ENCODE measurements around the gene NOC2L. TPM values are rescaled to one million over a fixed set of nuclear protein-coding genes. Genes with fewer than 3 reads are reported as not detected.
"Not testable (repeated sequence)": the region's sequence is repeated elsewhere in the genome, so short reads cannot be mapped to it uniquely, and the experiment has no call there.

NOC2L gene
- total RNA-seq, 1 donor from 2014 or later = 69.8 TPM

DNA sequence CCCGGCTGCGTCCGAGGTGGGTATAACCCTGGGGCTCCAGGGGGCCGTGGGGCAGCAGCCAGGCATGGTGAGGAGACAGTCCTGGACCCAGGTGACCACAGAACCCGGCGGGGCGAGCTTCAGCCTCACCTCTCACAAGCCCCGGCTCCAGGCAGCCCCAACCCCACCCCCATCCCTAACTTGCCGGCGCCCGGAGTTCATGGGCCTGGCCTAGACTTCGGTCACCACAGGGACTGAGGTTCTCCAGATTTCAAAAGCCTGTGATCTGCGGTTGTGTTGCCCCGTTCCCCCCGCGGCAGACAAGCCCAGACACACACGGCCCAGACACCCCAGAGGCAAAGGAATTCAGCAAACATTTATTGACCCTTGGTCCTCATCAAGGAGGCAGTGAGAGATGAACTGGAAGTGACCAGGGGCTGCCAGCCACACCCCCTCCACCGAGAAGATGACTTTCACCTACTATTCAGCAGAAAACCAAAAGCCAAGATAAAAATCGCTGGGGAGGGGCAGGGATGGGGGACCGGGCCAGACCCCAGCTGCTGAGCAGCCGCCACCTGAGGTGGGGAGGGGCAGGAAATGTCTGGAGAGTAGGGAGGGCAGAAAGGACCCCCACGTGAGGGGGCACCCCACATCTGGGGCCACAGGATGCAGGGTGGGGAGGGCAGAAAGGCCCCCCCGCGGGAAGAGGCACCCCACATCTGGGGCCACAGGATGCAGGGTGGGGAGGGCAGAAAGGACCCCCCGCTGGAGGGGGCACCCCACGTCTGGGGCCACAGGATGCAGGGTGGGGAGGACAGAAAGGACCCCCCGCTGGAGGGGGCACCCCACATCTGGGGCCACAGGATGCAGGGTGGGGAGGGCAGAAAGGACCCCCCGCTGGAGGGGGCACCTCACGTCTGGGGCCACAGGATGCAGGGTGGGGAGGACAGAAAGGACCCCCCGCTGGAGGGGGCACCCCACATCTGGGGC lies 36.9 kb upstream of the NOC2L start:
- peaks cover 11% of the 10 kb centered on the region for H3K9me3 Mint-ChIP-seq
- H3K4me3 Mint-ChIP-seq = peak overlapping the region; percentile 48
- TF ChIP-seq, protein P1, sequence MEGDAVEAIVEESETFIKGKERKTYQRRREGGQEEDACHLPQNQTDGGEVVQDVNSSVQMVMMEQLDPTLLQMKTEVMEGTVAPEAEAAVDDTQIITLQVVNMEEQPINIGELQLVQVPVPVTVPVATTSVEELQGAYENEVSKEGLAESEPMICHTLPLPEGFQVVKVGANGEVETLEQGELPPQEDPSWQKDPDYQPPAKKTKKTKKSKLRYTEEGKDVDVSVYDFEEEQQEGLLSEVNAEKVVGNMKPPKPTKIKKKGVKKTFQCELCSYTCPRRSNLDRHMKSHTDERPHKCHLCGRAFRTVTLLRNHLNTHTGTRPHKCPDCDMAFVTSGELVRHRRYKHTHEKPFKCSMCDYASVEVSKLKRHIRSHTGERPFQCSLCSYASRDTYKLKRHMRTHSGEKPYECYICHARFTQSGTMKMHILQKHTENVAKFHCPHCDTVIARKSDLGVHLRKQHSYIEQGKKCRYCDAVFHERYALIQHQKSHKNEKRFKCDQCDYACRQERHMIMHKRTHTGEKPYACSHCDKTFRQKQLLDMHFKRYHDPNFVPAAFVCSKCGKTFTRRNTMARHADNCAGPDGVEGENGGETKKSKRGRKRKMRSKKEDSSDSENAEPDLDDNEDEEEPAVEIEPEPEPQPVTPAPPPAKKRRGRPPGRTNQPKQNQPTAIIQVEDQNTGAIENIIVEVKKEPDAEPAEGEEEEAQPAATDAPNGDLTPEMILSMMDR (IDR thresholded peaks at IDR 0.05; ENCODE audit: unreplicated experiment) = no peak
- peaks cover 4% of the 10 kb centered on the region for H3K36me3 Mint-ChIP-seq
- no peak for DNase-seq (ENCODE audit: low spot score in 2 of 2, unreplicated experiment in 2 of 2)
- peak overlapping the region; percentile 70 for H3K27ac Mint-ChIP-seq
- peaks cover 15% of the 10 kb centered on the region for H3K27me3 Mint-ChIP-seq (ENCODE audit: low read depth)
- peaks cover 16% of the 10 kb centered on the region for H3K4me1 Mint-ChIP-seq

DNA sequence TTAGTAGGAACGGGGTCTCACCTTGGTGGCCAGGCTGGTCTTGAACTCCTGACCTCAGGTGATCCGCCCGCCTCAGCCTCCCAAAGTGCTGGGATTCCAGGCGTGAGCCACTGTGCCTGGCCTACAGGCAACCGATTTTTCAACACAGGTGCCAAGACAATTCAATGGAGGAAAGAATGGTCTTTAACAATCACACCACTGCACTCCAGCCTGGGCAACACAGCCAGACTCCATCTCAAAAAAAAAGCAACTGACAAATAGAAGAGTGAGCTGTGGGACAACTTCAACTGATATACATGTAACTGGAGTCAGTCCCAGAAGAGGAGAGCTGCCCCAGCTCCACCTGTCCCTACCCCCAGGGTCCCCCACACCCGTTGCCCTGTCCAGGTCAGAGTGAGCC lies 35.5 kb upstream of the NOC2L start:
- Mint-ChIP-seq H3K4me1 (peaks cover 14% of the 10 kb centered on the region), H3K27ac (peak overlapping the region; percentile 50), H3K9me3 (peaks cover 11% of the 10 kb centered on the region), H3K27me3 (ENCODE audit: low read depth) (peaks cover 20% of the 10 kb centered on the region)
- not testable (repeated sequence) for DNase-seq (ENCODE audit: low spot score in 2 of 2, unreplicated experiment in 2 of 2); H3K4me3 Mint-ChIP-seq; H3K36me3 Mint-ChIP-seq

DNA sequence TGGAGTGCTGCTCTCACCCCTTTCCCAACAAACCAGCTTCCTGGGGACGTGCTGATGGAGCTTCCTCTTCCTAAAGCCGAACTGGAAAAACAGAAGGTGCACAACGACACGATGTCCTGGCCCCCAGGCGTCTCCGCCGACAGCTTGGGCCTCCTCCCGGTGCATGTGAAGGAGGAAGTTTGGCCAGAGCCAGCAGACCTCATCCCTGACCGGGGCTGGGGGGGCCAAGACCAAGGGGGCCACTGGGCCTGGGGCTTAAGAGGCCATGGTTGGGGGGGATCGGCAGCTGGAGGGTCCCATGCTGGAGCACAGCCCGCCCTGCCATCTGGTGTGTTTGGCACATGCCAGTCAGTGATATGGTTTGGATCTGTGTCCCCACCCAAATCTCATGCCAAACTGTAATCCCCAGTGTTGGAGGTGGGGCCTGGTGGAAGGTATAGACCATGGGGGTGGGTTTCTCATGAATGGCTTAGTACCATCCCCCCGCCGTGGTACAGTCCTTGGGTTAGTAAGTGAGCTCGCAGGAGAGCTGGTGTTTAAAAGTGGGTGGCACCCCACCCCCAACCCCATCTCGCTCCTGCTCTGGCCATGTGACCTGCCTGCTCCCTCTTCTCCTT lies 34.4 kb upstream of the NOC2L start:
- Mint-ChIP-seq H3K27me3 (ENCODE audit: low read depth) (peaks cover 31% of the 10 kb centered on the region), H3K36me3 (peaks cover 4% of the 10 kb centered on the region), H3K4me1 (peaks cover 14% of the 10 kb centered on the region), H3K9me3 (peaks cover 19% of the 10 kb centered on the region), H3K4me3 (no peak overlapping the region), H3K27ac (no peak overlapping the region)
- TF ChIP-seq, protein P1 (IDR thresholded peaks at IDR 0.05; ENCODE audit: unreplicated experiment) = no peak
- no peak for DNase-seq (ENCODE audit: low spot score in 2 of 2, unreplicated experiment in 2 of 2)

DNA sequence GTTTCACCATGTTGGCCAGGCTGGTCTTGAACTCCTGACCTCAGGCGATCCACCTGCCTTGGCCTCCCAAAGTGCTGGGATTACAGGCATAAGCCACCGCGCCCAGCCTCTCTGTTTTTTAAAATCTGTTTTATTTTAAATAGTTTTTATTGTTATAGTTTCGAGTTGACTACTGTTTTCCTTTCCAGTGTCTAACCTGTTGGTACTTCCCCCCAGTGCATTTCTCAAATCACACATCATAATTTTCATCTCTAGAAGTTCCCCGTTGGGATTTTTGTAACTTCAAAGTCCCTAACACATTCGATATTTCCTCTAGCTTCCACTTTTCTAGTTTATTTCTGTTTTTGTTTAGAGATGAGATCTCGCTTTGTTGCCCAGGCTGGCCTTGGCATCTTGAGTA lies 33.3 kb upstream of the NOC2L start:
- Mint-ChIP-seq H3K27me3 (ENCODE audit: low read depth) (peaks cover 32% of the 10 kb centered on the region), H3K4me3 (no peak overlapping the region), H3K36me3 (peaks cover 4% of the 10 kb centered on the region), H3K27ac (no peak overlapping the region), H3K9me3 (peaks cover 19% of the 10 kb centered on the region), H3K4me1 (peaks cover 11% of the 10 kb centered on the region)
- TF ChIP-seq, protein P1 (IDR thresholded peaks at IDR 0.05; ENCODE audit: unreplicated experiment) = no peak
- no peak for DNase-seq (ENCODE audit: low spot score in 2 of 2, unreplicated experiment in 2 of 2)

DNA sequence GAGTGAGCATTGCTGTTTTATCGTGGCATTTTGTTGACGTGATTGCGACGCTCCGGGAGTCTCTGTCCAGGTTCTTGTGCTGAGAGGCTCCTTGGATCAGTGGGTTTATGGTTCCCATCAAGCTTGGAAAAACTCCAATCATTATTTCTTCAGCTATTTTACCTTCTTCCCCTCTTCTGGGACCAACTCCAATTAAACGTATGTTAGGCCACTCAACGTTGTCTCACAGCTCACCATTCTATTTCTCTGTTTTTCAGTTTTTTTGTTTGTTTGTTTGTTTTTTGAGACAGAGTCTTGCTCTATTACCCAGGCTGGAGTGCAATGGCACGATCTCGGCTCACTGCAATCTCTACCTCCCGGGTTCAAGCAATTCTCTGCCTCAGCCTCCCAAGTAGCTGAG lies 32.8 kb upstream of the NOC2L start:
- TF ChIP-seq, protein P1 (IDR thresholded peaks at IDR 0.05; ENCODE audit: unreplicated experiment) = no peak
- no peak for DNase-seq (ENCODE audit: low spot score in 2 of 2, unreplicated experiment in 2 of 2)
- H3K36me3 Mint-ChIP-seq = peaks cover 4% of the 10 kb centered on the region
- H3K4me1 Mint-ChIP-seq = peaks cover 7% of the 10 kb centered on the region
- peaks cover 30% of the 10 kb centered on the region for H3K27me3 Mint-ChIP-seq (ENCODE audit: low read depth)
- H3K4me3 Mint-ChIP-seq = no peak overlapping the region
- H3K27ac Mint-ChIP-seq = no peak overlapping the region
- H3K9me3 Mint-ChIP-seq = peaks cover 19% of the 10 kb centered on the region

DNA sequence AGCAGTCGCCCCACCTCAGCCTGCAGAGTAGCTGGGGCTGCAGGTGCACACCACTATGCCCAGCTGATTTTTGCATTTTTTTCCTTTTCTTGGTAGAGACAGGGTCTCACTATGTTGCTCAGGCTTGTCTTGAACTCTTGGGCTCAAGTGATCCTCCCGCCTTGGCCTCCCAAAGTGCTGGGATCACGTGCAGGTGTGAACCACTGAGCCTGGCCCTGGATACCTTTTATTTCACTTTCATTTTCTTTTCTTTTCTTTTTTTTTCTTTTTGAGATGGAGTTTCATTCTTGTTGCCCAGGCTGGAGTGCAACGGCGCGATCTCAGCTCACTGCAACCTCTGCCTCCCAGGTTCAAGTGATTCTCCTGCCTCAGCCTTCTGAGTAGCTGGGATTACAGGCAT lies 32.2 kb upstream of the NOC2L start:
- H3K9me3 Mint-ChIP-seq = peaks cover 19% of the 10 kb centered on the region
- not testable (repeated sequence) for H3K27ac Mint-ChIP-seq; H3K4me1 Mint-ChIP-seq; DNase-seq (ENCODE audit: low spot score in 2 of 2, unreplicated experiment in 2 of 2); H3K4me3 Mint-ChIP-seq; H3K36me3 Mint-ChIP-seq
- peaks cover 30% of the 10 kb centered on the region for H3K27me3 Mint-ChIP-seq (ENCODE audit: low read depth)

DNA sequence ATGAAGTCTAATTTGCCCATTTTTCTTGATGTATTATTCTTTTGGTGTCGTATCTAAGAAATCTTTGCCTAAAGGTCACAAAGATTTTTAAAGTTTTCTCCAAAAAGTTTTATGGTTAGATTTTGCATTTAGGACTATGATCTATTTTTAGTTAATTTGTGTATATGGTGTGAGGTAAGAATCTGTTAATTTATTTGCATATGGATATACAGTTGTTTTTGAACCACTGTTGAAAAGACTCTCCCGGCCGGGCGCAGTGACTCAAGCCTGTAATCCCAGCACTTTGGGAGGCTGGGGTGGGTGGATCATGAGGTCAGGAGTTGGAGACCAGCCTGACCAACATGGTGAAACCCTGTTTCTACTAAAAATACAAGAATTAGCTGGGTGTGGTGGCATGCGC lies 29.0 kb upstream of the NOC2L start:
- H3K27me3 Mint-ChIP-seq (ENCODE audit: low read depth) = peaks cover 37% of the 10 kb centered on the region
- DNase-seq (ENCODE audit: low spot score in 2 of 2, unreplicated experiment in 2 of 2) = not testable (repeated sequence)

More for the DNA sequence above, 29.0 kb upstream of the NOC2L start:
- not testable (repeated sequence) for H3K27ac Mint-ChIP-seq, H3K36me3 Mint-ChIP-seq, H3K4me1 Mint-ChIP-seq, H3K4me3 Mint-ChIP-seq
- peaks cover 19% of the 10 kb centered on the region for H3K9me3 Mint-ChIP-seq

Measured in mesothelial cell of epicardium (in vitro differentiated cells).